Activated T-cell treated with anti-CD3 and anti-CD28 coated beads, Interleukin-2, amount 50 U/mL, for 48 hours (primary cell): ENCODE measurements around the gene PTPN3.

Source experiments
- DNase-seq, 2 experiments: peaks; one replicate each; pipeline ENCODE4 v3.0.0-alpha.2; 2020

PTPN3 gene

DNA sequence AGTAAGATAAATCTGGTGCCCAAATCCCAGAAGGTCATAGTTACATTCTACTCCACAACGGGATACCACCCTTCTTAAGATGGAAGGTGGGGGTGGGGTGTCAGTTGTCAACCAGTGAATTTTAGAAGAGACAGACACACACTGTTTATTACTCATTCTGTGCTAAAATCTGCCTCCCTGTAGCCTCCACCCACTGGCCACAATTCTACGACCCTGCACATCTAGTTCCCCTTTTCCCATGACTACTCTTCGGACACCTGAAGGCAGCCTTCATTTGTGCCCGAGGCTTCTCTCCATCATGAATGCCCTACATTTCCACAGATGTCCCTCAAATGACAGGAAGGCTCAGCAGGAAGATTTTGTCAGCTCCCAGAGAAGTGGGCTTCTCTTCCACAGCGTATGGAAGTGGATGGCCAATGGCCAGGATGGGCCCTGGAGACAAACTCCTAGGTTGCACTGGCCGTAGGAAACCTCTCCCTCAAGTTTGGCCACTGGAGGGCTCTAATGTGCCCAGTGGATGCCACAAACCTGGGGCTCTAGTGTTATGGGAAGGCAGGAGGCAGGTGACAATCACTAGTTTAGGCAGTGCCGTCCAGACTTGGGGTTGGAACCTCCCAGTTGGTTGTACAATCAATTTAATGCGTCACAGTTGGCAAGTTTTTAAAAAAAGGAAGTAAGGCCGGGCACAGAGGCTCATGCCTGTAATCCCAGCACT, 46.6 kb downstream of the PTPN3 start:
- DNase-seq = no peak

DNA sequence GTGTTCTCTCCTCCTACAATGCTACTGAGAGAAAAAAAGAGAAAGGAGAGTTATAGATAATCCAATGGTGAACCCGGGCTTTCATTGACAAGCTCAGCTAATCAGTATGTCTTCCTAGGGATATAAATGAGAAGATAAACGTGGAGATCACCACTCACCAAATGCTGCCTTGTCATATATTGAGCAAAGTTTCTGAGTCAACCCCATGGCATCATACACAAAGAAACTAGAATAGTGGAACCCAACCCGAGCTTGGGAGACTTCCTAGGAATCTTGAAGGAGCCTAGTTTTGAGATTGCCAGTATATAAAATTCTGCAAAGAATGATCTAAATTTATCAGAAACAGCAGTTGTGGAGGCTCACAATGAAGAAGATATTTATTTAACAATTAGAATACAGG, 47.8 kb downstream of the PTPN3 start:
- DNase-seq = no peak

DNA sequence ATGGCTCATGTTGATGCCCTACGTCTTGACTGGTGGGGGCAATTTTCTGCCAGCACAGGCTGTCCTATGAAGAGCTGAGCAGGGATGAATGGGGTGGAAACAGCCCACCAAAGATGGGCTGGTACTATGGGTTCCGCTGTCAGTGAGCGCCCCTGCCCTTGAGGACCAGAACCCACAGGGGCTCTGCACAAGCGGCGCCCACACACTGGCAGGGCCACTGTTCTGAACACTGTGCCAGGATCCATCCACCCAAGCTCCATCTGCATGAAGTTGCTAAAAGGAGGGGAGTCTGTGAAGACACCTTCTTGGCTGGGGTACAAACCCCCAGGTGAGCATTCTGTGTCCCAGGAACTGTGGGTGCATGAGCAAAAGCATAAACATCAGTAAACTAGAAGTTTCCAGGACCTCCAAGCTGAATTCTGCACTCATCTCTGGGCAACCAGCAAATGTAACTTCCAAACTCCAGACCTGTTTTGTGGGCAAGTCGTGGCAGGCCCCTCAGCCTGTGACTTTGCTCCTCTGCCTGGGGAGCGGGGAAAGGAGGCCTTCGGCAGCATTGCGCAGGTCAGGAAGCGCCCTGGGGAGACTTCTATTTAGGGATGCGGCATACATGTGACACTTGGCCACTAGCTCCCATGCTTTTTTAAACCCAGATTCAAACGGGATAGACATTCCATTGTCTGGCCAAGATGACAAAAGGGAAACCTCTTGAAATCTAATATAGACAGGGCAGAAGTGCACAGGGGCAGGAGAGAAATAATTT, 48.9 kb downstream of the PTPN3 start:
- DNase-seq = no peak

DNA sequence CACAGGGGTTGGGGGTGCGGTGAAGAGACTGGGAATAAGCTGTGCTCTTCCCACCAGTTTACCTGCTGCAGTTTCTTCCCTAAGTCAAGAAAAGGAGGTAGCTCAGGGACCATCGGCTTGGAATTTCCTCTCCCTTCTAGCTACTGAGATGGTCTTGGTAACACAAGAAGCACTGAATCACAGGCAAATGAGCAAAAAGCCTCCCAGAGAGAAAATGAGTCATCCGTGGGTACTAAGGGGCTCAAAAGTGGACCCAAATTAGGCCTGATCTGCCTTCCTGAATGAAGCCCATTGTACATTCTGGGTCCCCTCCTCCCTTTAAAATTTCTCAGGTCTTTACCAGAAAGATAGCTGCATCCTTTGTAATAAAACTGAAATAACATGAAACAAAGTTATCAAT, 49.9 kb downstream of the PTPN3 start:
- no peak for DNase-seq

DNA sequence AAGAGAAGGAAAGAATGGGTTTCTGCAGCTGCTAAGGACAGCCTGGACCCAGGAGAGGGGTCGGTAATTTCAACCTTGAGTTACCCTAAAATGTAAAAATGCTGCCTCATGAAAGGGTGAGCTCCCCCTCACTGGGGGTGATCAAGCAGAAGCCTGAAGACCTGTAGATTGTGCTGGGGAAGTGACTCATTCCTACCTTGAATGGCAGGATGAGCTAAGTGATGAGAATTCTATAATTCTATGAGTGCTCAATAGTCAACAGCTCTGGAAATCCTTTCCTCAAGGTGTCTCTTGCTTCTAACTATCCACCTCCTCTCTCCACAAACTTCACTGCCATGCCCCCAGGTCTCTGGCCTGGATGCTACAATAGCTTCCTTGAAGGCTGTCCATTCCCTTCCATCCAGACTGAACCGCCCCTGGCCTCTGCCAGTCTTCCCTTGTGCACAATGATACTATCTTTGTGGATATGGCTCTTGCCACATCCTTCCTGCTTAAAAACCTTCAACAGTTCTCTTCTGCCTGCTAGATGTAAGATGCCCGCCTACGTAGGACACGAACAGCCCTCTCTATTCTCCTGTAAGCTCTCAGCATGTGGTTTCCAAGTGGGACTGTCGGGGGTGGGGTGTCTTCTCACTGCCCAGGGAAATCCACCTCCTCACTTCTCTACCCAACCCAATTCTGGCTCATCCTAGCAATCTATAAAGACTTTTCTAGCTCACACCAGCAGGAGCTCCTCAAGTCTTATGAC, 50.6 kb downstream of the PTPN3 start:
- peak; percentile 29 to 42 for DNase-seq

DNA sequence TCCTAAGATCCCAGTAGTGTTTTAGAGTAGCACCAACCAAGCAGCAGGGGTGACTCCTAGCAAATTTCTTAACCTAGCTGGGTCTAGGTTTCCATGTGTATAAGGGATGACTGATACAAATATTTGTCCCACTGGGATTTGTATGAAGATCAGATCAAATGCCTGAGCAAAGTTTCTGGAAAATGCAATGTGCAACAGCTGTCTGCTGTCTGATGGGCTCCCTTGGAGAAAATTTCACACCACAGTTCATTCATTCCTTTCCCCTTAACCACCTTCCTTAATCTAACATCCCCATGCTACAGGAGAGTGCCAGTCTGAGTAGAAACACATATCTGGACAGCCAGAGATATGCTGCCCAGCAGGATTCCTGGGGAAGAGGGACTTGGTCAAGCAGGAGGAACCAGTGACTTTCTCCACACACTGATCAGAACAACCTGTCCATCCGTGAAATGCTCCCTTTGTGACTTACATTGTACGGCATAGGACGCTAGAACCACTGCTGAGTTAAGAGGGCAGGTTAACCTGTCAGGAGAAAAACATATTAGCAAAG, 53.3 kb downstream of the PTPN3 start:
- no peak for DNase-seq

DNA sequence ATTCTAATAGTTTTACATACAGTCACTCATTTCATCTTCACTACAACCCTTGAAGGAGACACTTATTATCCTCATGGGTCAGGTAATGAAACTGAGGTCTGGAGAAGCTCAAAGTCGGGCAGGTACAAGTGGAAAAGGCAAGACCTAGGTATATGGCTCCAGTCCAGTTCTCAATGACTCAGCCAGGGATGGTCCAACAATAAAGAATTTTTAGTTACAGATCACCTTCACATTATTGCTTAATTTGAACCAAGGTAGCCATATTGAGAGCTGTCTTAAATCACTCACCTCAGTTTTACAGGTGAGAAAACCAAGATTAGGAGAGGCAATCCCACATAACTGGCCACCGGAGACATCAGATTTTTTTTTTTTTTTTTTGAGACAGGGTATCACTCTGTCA, 55.4 kb downstream of the PTPN3 start:
- no peak for DNase-seq

DNA sequence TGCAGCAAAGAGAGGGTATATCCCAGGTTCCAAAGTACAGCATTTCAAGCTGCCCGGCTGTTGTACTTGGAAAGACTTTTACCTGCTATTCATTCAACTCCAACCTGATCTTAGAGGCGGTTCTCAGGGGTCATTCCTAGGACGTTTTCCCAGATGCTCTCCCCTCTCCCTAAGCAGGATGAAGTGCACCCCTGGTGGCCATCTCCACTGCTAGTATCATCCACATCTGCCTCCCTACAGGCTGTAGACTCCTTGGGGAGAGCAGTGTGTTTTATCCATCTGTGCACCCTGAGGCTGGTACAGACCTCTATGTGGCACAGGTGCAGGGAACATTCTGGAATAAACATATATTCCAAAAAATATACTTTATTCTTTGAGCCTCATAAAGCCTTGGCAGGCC, 56.8 kb downstream of the PTPN3 start:
- DNase-seq = no peak

DNA sequence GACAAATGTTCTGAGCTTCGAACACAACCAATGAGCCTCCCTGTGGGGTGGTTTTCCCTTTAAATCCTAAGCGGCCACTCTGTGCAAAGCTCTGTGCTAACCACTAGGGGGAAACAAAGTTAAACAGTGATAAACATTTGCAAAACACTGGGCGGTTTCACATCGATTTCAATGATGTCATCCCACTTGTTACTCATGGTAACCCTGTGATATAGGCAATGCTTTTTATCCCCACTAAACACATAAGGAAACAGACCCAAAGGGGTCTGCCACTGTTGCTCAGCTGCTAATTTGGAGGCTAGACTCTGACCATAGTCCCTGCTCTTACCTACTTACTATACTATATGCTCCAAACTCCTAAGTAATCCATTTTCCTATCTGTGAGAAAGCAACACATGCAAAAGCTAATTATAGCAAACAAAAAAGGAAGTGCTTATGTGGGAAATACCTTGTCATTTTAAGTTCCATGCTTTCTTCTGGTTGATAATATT, 57.3 kb downstream of the PTPN3 start:
- DNase-seq = peak; percentile 58 to 65

DNA sequence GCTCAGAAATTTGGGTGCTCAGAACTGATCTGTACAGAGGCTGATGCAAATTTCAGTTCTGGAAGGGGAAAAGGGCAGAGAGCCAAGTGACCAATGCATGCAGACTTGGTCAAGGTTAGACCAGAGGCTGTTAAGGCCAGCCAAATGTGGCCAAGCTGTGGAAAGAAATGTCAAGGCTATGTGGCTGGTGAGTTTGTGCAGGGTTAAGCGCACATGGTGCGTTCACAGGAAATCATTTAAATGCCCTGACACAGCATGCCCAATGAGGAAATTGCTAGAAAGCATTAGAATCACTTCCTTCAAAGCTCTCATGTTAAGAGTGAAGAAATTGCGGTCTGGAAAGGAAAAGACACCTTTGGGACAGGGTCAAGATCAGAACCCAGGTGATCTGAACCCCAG, 58.0 kb downstream of the PTPN3 start:
- DNase-seq = no peak

DNA sequence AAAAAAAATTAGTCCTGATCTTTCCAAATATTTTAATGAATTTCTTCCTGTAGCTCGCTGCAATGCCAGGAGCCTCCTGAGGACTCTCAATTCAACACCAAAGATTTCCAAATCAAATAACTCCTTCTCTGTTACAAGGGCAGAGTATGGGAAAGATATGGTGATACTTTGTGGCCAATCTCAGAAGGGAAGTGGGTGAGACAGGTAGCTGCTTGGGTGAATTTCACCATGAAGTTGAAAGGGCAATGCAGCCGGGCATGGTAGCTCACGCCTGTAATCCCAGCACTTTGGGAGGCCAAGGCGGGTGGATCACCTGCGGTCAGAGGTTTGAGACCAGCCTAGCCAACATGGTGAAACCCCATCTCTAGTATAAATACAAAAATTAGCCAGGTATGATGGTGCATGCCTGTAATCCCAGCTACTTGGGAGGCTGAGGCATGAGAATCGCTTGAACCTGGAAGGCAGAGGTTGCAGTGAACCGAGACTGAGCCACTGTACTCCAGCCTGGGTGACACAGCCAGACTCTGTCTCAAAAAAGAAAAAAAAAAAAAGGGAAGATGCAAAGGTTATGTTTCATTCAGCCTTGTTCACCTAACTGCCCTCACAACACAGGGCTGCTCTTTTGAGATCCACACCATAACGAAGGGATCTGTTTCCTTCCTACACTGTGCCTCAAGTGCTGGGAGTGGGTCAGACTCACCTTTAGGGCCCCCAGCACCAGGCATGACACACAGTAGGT, 58.6 kb downstream of the PTPN3 start:
- no peak for DNase-seq

DNA sequence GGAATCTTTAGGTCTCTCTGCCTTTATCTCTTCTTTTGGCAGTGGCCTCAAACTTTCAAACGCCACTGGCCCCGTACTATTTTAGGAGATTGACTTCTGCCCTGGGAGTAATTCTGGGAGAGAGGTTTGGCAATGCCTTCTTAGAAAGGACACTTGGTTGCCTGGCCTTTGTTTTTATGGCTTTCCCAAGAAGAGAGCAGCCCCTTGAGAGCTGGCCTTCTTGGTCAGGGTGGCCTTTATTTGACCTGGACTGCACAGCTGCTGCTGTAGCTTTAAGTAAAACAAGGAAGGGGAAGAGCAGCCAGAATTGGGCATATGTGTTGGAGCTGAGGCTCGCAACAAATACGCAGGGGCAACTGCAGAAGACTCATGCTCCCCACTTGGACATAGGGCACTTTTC, 60.8 kb downstream of the PTPN3 start:
- no peak for DNase-seq

DNA sequence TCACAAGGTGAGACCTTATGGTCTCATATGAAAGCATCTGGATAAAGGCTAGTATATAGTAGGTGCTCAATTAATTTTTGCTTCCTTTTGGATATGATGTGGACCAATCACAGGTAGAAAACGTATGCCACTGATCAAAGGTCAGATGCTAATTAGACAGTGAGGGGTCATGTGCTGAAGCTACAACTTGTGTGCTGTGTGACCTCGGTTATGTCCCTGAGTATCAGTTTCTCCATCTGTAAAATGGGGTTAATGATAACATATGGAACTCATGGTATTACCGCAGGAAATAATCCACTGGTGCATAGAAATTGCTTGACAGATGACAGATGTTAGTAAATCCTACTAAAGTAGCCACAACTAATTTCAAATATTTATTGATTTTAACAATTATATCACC, 62.0 kb downstream of the PTPN3 start:
- DNase-seq = no peak

DNA sequence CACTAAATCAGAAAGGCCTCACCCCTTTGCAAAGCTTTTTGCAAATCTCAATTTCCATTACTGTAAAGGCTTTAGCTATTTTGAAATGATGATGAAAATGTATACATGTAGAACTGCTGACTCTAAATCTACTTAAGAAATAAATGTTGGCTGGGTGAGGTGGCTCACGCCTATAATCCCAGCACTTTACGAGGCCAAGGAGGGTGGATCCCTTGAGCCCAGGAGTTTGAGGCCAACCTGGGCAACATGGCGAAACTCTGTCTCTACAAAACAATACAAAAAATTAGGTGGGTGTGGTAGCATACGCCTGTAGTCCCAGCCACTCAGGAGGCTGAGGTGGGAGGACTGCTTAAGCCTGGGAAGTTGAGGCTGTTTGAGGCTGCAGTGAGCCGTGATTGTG, 64.6 kb downstream of the PTPN3 start:
- no peak for DNase-seq

DNA sequence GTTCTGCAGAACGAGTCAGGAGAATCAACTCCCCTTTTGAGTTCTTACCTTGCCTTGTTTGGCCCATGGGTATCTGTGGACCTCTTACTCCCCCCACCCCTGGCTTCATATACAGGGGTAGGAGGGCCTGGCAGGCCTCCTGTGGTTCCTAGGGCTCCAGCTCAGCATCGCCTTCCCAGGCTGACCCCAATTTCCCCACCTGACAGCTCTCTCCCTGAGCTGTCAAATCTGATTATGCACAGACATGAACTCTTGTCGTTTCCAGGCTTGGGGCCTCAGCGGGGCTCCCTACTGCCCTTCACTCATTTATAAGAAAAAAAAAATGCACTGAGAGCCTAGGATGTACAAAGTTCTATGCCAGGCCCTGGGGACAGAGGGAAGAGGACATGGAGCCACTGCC, 67.9 kb downstream of the PTPN3 start:
- DNase-seq = no peak

DNA sequence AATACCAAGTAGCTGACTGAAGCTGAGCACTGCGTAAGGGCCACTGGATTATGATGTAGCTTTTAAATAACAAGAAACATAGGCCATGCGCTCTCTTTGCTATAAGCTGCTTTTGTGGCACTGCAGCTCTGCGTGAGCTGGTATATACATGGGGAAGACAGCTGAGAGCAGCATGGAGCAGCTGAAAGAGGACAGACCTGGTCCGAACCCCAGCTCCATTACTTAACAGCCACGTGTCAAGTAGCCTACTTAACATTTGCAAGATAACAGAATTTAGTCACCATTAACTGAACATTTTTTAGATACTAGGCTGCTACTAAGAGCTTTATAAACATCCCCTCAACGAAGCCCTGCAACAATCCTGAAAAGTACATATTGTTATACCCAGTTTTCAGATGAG, 69.3 kb downstream of the PTPN3 start:
- DNase-seq = no peak

DNA sequence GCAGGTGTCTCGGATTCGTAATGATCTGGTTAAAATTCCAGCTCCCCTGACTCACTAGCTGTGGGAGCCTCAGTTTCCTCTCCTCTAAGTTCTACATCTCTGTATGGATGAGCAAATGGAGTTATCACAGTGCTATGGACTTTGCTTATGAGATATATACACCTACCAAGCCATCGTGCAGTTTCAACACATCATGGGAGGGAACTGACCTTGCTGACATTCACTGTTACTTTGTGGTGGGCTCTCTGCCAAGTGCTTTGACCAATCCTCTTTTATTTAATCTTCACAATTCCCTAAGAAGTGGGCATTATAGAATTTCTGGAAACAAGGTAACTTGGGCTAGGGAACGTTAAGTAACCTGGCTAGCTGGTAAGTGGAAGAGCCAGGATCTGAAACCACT, 70.2 kb downstream of the PTPN3 start:
- DNase-seq = no peak

DNA sequence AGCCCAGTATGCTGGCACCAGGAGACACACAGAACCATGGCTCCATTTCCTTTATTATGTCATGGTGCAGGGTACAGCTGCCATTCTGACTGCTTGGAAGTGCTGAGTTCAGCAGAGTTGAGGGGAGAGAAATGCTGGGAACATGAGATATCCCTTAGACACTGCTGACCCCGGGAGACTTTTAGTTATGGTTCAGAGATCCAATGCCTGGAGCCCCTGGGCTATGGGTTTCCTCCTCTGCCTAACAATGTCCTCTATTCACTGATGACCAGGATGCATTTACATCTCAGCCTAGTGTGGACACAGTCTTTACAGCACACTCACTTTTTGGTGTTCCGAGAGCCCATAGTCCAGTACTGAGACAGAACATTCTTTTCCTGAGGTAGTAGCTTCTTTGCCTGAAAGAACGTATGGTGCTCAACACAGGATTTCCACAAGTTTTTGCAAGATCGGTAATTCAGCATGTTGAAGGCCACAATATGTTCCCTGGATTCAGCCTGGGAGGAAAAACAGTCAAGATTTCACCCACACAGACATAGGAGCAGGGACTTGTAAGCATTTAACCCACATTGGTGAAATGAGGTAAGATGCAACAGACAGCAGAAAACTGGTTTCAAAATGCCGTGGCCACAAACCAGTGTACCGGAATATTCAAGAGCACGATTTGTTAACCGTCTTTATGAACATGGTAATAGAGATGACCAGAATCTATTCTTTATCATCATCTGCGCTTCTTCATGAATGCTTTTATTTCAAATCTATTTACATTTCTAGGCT, 71.3 kb downstream of the PTPN3 start:
- DNase-seq = no peak

DNA sequence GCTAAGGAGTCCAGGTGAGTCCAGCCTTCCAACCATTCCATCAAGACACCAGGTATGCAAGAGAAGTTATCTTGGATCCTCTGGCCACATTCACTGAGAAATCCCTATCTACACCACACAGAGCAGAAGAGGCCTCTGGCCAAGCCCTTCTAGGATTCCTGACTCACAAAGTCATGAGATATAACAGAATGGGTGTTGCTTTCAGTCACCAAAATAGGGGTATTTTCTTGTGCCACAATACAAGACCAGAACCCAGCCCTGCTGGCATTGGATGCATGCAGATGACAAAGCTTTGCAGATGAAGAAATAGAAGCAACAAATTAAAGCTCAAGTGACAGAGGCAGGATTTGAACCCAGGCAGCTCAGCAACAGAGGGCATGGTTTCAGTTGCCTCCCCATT, 73.5 kb downstream of the PTPN3 start:
- no peak for DNase-seq

DNA sequence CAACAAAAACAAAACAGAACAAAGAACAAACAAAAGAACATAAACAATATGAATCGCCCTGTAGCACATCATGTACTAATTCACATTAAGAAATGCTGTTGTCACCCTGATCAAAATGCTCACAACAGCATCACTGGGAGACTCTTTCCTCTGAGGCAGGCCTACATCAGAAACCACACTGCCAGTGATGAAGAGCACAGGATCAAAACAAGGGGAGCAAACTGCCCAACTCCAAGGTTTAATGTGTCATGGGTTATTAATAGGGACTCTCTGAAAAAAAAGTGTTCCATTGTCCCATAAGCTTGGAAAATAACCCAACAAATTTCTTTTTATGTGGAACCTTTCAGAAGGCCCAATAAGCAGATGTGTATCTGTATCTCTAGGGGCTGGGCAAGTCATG, 74.2 kb downstream of the PTPN3 start:
- DNase-seq = no peak

DNA sequence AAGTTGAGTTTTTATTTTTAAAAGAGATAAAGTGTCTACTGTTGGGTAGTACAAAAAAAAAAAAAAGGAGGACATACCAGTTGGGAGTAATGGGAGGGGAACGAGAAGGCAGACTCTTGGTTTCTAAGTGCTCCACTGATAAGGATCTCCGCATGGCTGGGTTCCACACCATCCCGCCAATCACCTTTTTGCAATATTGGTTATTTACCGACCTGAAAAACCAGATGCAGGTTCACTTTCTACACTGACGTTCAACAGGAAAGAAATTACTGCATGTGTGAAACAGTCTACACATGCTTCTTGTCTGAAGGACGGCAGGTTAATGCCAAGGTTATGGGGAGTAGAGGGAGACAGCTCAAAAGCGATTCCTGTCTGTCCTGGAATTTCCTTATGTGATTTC, 75.5 kb downstream of the PTPN3 start:
- DNase-seq = no peak
